HEK293 (cell line): ENCODE measurements around the gene FAM120B.

ENCODE experiments used
- CTCF ChIA-PET: fragments of 350-600 bp; formaldehyde crosslinking; extraction: SDS; loops from one replicate; lab custom pipeline; 2021; ENCODE audit warnings: antibody characterized with exemption; lab: Yijun Ruan, JAX
- POLR2A ChIA-PET: fragments of 300-600 bp; formaldehyde crosslinking; extraction: SDS; loops from one replicate; lab custom pipeline; 2020; ENCODE audit warnings: antibody characterized with exemption, inconsistent platforms; lab: Yijun Ruan, JAX
- H3K27ac ChIP-seq: fragments of 200-500 bp; sonication (Bioruptor generic); 2 replicates; pipeline ENCODE4 v1.5.1; 2014; ENCODE audit warnings: low read depth, low read length, control low read depth, inconsistent platforms; ENCODE audit errors: extremely low read depth
- H3K36me3 ChIP-seq, 2 experiments: fragments of 200-500 bp in 1 of 2; sonication (Bioruptor generic) in 1 of 2; 1 replicate in 1 of 2; 2 replicates in 1 of 2; pipeline ENCODE4 v1.5.1; 2014 to 2017; ENCODE audit warnings: inconsistent platforms in 2 of 2, low read length in 2 of 2; ENCODE audit not compliant: control insufficient read depth in 2 of 2, insufficient read depth in 1 of 2
- H3K4me1 ChIP-seq: fragments of 200-500 bp; sonication (Bioruptor generic); 2 replicates; pipeline ENCODE4 v1.5.1; 2014; ENCODE audit warnings: mild to moderate bottlenecking, low read length, inconsistent platforms; ENCODE audit not compliant: control insufficient read depth, insufficient read depth
- H3K4me3 ChIP-seq: 2 replicates; pipeline ENCODE4 v1.5.1; 2011; ENCODE audit warnings: low read depth, mild to moderate bottlenecking, control low read depth, low read length, moderate library complexity
- H3K9me3 ChIP-seq: fragments of 200-500 bp; sonication (Bioruptor generic); 2 replicates; pipeline ENCODE4 v1.5.1; 2014; ENCODE audit warnings: low read depth, low read length, inconsistent platforms; ENCODE audit not compliant: control insufficient read depth, insufficient read depth
- ATF2 ChIP-seq: fragments of 450-650 bp; formaldehyde crosslinking; IDR thresholded peaks from 2 replicates; pipeline ENCODE4 v1.5.1; 2016; ENCODE audit warnings: missing biosample characterization, missing genetic modification characterization, low read depth
- EGR2 ChIP-seq: fragments of 450-650 bp; formaldehyde crosslinking; IDR thresholded peaks from 2 replicates; pipeline ENCODE4 v1.5.1; 2016; ENCODE audit warnings: low read depth, missing biosample characterization, missing genetic modification characterization
- GLI4 ChIP-seq: fragments of 450-650 bp; formaldehyde crosslinking; IDR thresholded peaks from 2 replicates; pipeline ENCODE4 v1.5.1; 2016; ENCODE audit warnings: missing biosample characterization, missing genetic modification characterization
- TSHZ1 ChIP-seq: fragments of 450-650 bp; formaldehyde crosslinking; IDR thresholded peaks from 2 replicates; pipeline ENCODE4 v1.5.1; 2016; ENCODE audit warnings: missing biosample characterization, missing genetic modification characterization, borderline replicate concordance
- ZNF112 ChIP-seq: fragments of 450-650 bp; formaldehyde crosslinking; IDR thresholded peaks from 2 replicates; pipeline ENCODE4 v1.5.0; 2017; ENCODE audit warnings: missing biosample characterization, missing genetic modification characterization
- ZNF138 ChIP-seq: fragments of 450-650 bp; formaldehyde crosslinking; IDR thresholded peaks from 2 replicates; pipeline ENCODE4 v1.5.1; 2016; ENCODE audit warnings: missing biosample characterization, missing genetic modification characterization, borderline replicate concordance
- ZNF146 ChIP-seq: fragments of 450-650 bp; formaldehyde crosslinking; IDR thresholded peaks from 2 replicates; pipeline ENCODE4 v1.5.1; 2016; ENCODE audit warnings: missing biosample characterization, missing genetic modification characterization
- ZNF148 ChIP-seq: fragments of 450-650 bp; formaldehyde crosslinking; IDR thresholded peaks from 2 replicates; pipeline ENCODE4 v1.5.0; 2017; ENCODE audit warnings: missing biosample characterization, missing genetic modification characterization, borderline replicate concordance
- ZNF184 ChIP-seq: fragments of 450-650 bp; IDR thresholded peaks from 2 replicates; pipeline ENCODE4 v1.5.1; 2018; ENCODE audit warnings: missing biosample characterization, mild to moderate bottlenecking, missing genetic modification characterization
- ZNF2 ChIP-seq: fragments of 450-650 bp; formaldehyde crosslinking; IDR thresholded peaks from 2 replicates; pipeline ENCODE4 v1.5.1; 2016; ENCODE audit warnings: missing biosample characterization, missing genetic modification characterization
- ZNF239 ChIP-seq: fragments of 450-650 bp; formaldehyde crosslinking; IDR thresholded peaks from 2 replicates; pipeline ENCODE4 v1.5.1; 2016; ENCODE audit warnings: missing biosample characterization, missing genetic modification characterization
- ZNF280C ChIP-seq: fragments of 450-650 bp; formaldehyde crosslinking; IDR thresholded peaks from 2 replicates; pipeline ENCODE4 v1.5.1; 2016; ENCODE audit warnings: missing biosample characterization, missing genetic modification characterization
- ZNF335 ChIP-seq: fragments of 450-650 bp; formaldehyde crosslinking; conservative IDR thresholded peaks from 2 replicates; pipeline ENCODE4 v1.5.1; 2016; ENCODE audit warnings: missing biosample characterization, missing genetic modification characterization
- ZNF449 ChIP-seq: fragments of 450-650 bp; formaldehyde crosslinking; IDR thresholded peaks from 2 replicates; pipeline ENCODE4 v1.5.1; 2017; ENCODE audit warnings: missing biosample characterization, mild to moderate bottlenecking, missing genetic modification characterization, moderate library complexity
- ZNF510 ChIP-seq: fragments of 450-650 bp; formaldehyde crosslinking; IDR thresholded peaks from 2 replicates; pipeline ENCODE4 v1.5.1; 2018; ENCODE audit warnings: mild to moderate bottlenecking, missing genetic modification characterization, missing biosample characterization; ENCODE audit not compliant: insufficient replicate concordance
- ZNF600 ChIP-seq: fragments of 450-650 bp; formaldehyde crosslinking; IDR thresholded peaks from 2 replicates; pipeline ENCODE4 v1.5.1; 2016; ENCODE audit warnings: missing biosample characterization, missing genetic modification characterization
- ZNF645 ChIP-seq: fragments of 450-650 bp; formaldehyde crosslinking; IDR thresholded peaks from 2 replicates; pipeline ENCODE4; 2016; ENCODE audit warnings: missing biosample characterization, missing genetic modification characterization
- ZNF664 ChIP-seq: fragments of 450-650 bp; formaldehyde crosslinking; IDR thresholded peaks from 2 replicates; pipeline ENCODE4 v1.5.1; 2016; ENCODE audit warnings: missing biosample characterization, missing genetic modification characterization
- ZNF670 ChIP-seq: fragments of 450-650 bp; formaldehyde crosslinking; IDR thresholded peaks from 2 replicates; pipeline ENCODE4 v1.5.1; 2016; ENCODE audit warnings: missing biosample characterization, missing genetic modification characterization, low read depth
- ZNF692 ChIP-seq: fragments of 450-650 bp; formaldehyde crosslinking; IDR thresholded peaks from 2 replicates; pipeline ENCODE4 v1.5.1; 2016; ENCODE audit warnings: missing biosample characterization, missing genetic modification characterization
- ZNF76 ChIP-seq: fragments of 450-650 bp; formaldehyde crosslinking; IDR thresholded peaks from 2 replicates; pipeline ENCODE4; 2016; ENCODE audit warnings: low read depth, missing biosample characterization, missing genetic modification characterization, borderline replicate concordance

Gene FAM120B

GRCh38 chr6:170424604-170425126, 118.1 kb downstream of the FAM120B start:
- Histone ChIP-seq H3K36me3 (no peaks in the 10 kb centered on the region), H3K4me3 (no peak overlapping the region), H3K4me1 (no peaks in the 10 kb centered on the region)
- no peak for TF ChIP-seq ZNF148 (tag by site-specific recombination)
- TF ChIP-seq ZNF449, result no peak
- TF ChIP-seq GLI4 (tag by site-specific recombination), result no peak
- TF ChIP-seq ZNF692 (tag by site-specific recombination), result no peak
- no peak for TF ChIP-seq ZNF335
- TF ChIP-seq ZNF112 (tag by site-specific recombination), result no peak
- TF ChIP-seq ZNF138, result no peak
- no peak for TF ChIP-seq ZNF670 (tag by site-specific recombination)
- no peak for TF ChIP-seq ATF2
- TF ChIP-seq ZNF184, result no peak
- TF ChIP-seq ZNF280C (tag by site-specific recombination), result no peak
- no peak for TF ChIP-seq ZNF645
- TF ChIP-seq ZNF2, result no peak
- TF ChIP-seq ZNF146, result no peak
- TF ChIP-seq ZNF76, result no peak
- TF ChIP-seq, all 188 proteins: peak for 0
- no peaks in the 10 kb centered on the region for H3K9me3 ChIP-seq
- ChIA-PET CTCF (interaction anchor here (1.0 to 1.3 kb wide), 2 partner anchors 92 to 93 kb away, joined by 3 to 4 read pairs; no protein-coding TSS in a partner anchor), POLR2A (no interaction called here)
- H3K27ac ChIP-seq, result no peak overlapping the region

GRCh38 chr6:170429450-170429849, 122.9 kb downstream of the FAM120B start:
- Histone ChIP-seq H3K36me3 (no peaks in the 10 kb centered on the region), H3K4me1 (no peaks in the 10 kb centered on the region), H3K9me3 (no peaks in the 10 kb centered on the region), H3K4me3 (no peak overlapping the region), H3K27ac (no peak overlapping the region)
- CTCF ChIA-PET, result interaction anchor here (0.6 to 0.9 kb wide), 2 partner anchors 23 to 88 kb away, joined by 3 read pairs; no protein-coding TSS in a partner anchor
- POLR2A ChIA-PET, result no interaction called here
- TF ChIP-seq ZNF239 (tag by site-specific recombination) (no peak), ZNF664 (tag by site-specific recombination) (no peak), ZNF600 (tag by site-specific recombination) (no peak), TSHZ1 (no peak), ZNF2 (no peak), ZNF510 (tag by site-specific recombination) (no peak), EGR2 (tag by site-specific recombination) (no peak)
